IMR-90 (cell line): ENCODE data around the gene ALLC. TPM values are rescaled to one million over a fixed set of nuclear protein-coding genes. Genes with fewer than 3 reads are reported as not detected.

ENCODE experiments used
- ATAC-seq: fragments of 200-7000 bp; cut with Tn5 transposase; 2 replicates; pipeline ENCODE4 v1.9.1; 2020; ENCODE audit warnings: low read depth, mild to moderate bottlenecking, moderate library complexity
- BruUV-seq: library from RNA; stranded (reverse); fragments of 400-500 nt; replicated peaks from 2 replicates; lab custom pipeline; 2021; lab: Mats Ljungman, UMichigan
- CTCF ChIA-PET: fragments of 300-600 bp; formaldehyde crosslinking; extraction: SDS; loops from one replicate; lab custom pipeline; 2021; ENCODE audit warnings: antibody characterized with exemption; lab: Yijun Ruan, JAX
- POLR2A ChIA-PET: fragments of 300-600 bp; sonication (Branson Sonifier 250); formaldehyde crosslinking; loops from one replicate; lab custom pipeline; 2022; ENCODE audit warnings: antibody characterized with exemption; ENCODE audit not compliant: unreplicated experiment; lab: Charles Lee
- DNase-seq: peaks from one replicate; pipeline ENCODE4 v3.0.0; 2013
- H2AFZ ChIP-seq: replicated peaks from 2 replicates; pipeline ENCODE3; 2013; ENCODE audit warnings: low read length, mild to moderate bottlenecking; ENCODE audit not compliant: poor library complexity
- H2AK5ac ChIP-seq: 2 replicates; pipeline ENCODE4 v1.6.1; 2013; ENCODE audit warnings: low read depth, low read length, inconsistent platforms
- H2AK9ac ChIP-seq: replicated peaks from 2 replicates; pipeline ENCODE3; 2013; ENCODE audit warnings: mild to moderate bottlenecking, low read depth, low read length, moderate library complexity; ENCODE audit not compliant: poor library complexity
- H2BK120ac ChIP-seq: 2 replicates; pipeline ENCODE4 v1.6.1; 2013; ENCODE audit warnings: low read depth, low read length, inconsistent platforms
- H2BK15ac ChIP-seq: 3 replicates; pipeline ENCODE4 v1.6.1; 2013; ENCODE audit warnings: low read depth, low read length, inconsistent platforms
- H2BK20ac ChIP-seq: 2 replicates; pipeline ENCODE4 v1.6.1; 2013; ENCODE audit warnings: low read depth, mild to moderate bottlenecking, inconsistent platforms, low read length, moderate library complexity
- H2BK5ac ChIP-seq: 2 replicates; pipeline ENCODE4 v1.6.1; 2013; ENCODE audit warnings: mild to moderate bottlenecking, low read depth, low read length, inconsistent platforms; ENCODE audit not compliant: poor library complexity, severe bottlenecking
- H3K14ac ChIP-seq: replicated peaks from 2 replicates; pipeline ENCODE4 v1.6.1; 2013; ENCODE audit warnings: low read depth, low read length, inconsistent platforms
- H3K18ac ChIP-seq: 2 replicates; pipeline ENCODE4 v1.6.1; 2013; ENCODE audit warnings: low read depth, low read length, control low read depth
- H3K23ac ChIP-seq: 2 replicates; pipeline ENCODE4 v1.6.1; 2013; ENCODE audit warnings: low read depth, low read length, inconsistent platforms
- H3K27ac ChIP-seq: 2 replicates; pipeline ENCODE4 v1.5.1; 2013; ENCODE audit warnings: mild to moderate bottlenecking, control low read depth, low read length; ENCODE audit not compliant: insufficient read depth
- H3K27me3 ChIP-seq: 2 replicates; pipeline ENCODE4 v1.6.1; 2013; ENCODE audit warnings: low read length; ENCODE audit not compliant: control insufficient read depth, insufficient read depth
- H3K36me3 ChIP-seq: 2 replicates; pipeline ENCODE4 v1.6.1; 2013; ENCODE audit warnings: low read length, mixed read lengths; ENCODE audit not compliant: control insufficient read depth, insufficient read depth
- H3K4ac ChIP-seq: 2 replicates; pipeline ENCODE4 v1.6.1; 2013; ENCODE audit warnings: low read depth, low read length, inconsistent platforms
- H3K4me1 ChIP-seq: 2 replicates; pipeline ENCODE4 v1.6.1; 2013; ENCODE audit warnings: low read length, mixed read lengths; ENCODE audit not compliant: control insufficient read depth, insufficient read depth
- H3K4me2 ChIP-seq: 2 replicates; pipeline ENCODE4 v1.6.1; 2013; ENCODE audit warnings: low read depth, mild to moderate bottlenecking, control low read depth, low read length, moderate library complexity
- H3K4me3 ChIP-seq: 2 replicates; pipeline ENCODE4 v1.5.1; 2013; ENCODE audit warnings: low read depth, mild to moderate bottlenecking, control low read depth, low read length, moderate library complexity; ENCODE audit not compliant: insufficient read depth
- H3K56ac ChIP-seq: 2 replicates; pipeline ENCODE4 v1.6.1; 2013; ENCODE audit warnings: low read length, inconsistent platforms; ENCODE audit not compliant: insufficient read depth; ENCODE audit errors: extremely low read depth
- H3K79me1 ChIP-seq, 2 experiments: 2 replicates each; pipeline ENCODE4 v1.6.1; 2013; ENCODE audit warnings: low read length in 2 of 2, inconsistent platforms in 1 of 2, low read depth in 1 of 2
- H3K9ac ChIP-seq: 2 replicates; pipeline ENCODE4 v1.6.1; 2013; ENCODE audit warnings: low read depth, low read length, control low read depth
- H3K9me1 ChIP-seq: 2 replicates; pipeline ENCODE4 v1.6.1; 2013; ENCODE audit warnings: low read length, inconsistent platforms; ENCODE audit not compliant: insufficient read depth
- H3K9me3 ChIP-seq: 2 replicates; pipeline ENCODE4 v1.6.1; 2013; ENCODE audit warnings: low read length; ENCODE audit not compliant: control insufficient read depth, insufficient read depth
- H4K20me1 ChIP-seq: 2 replicates; pipeline ENCODE4 v1.6.1; 2013; ENCODE audit warnings: low read length, inconsistent platforms; ENCODE audit not compliant: insufficient read depth
- H4K5ac ChIP-seq: 2 replicates; pipeline ENCODE4 v1.6.1; 2013; ENCODE audit warnings: mild to moderate bottlenecking, low read depth, low read length, control low read depth
- H4K8ac ChIP-seq, 2 experiments: 2 replicates each; pipeline ENCODE4 v1.6.1; 2013; ENCODE audit warnings: low read depth in 2 of 2, low read length in 2 of 2, control low read depth in 1 of 2, inconsistent platforms in 1 of 2
- H4K91ac ChIP-seq: 2 replicates; pipeline ENCODE4 v1.6.1; 2013; ENCODE audit warnings: low read depth, low read length, inconsistent platforms; ENCODE audit not compliant: insufficient read depth
- BHLHE40 ChIP-seq: fragments of 150-350 bp; IDR thresholded peaks from 2 replicates; pipeline ENCODE4 v1.6.1; 2016; ENCODE audit warnings: mild to moderate bottlenecking, low read depth, low read length
- CEBPB ChIP-seq: IDR thresholded peaks from 2 replicates; pipeline ENCODE4 v1.6.1; 2012; ENCODE audit warnings: low read depth, low read length, improper control_type of control experiment
- CHD1 ChIP-seq: IDR thresholded peaks from 2 replicates; pipeline ENCODE4 v1.6.1; 2012; ENCODE audit warnings: low read depth, low read length, improper control_type of control experiment
- CTCF ChIP-seq: conservative IDR thresholded peaks from 2 replicates; pipeline ENCODE4 v1.5.1; 2012; ENCODE audit warnings: mild to moderate bottlenecking, low read depth, low read length, improper control_type of control experiment
- FOS ChIP-seq: fragments of 150-350 bp; IDR thresholded peaks from 2 replicates; pipeline ENCODE4 v1.6.1; 2016; ENCODE audit warnings: low read depth, low read length
- MAFK ChIP-seq: IDR thresholded peaks from 2 replicates; pipeline ENCODE4 v1.6.1; 2012; ENCODE audit warnings: low read depth, low read length, improper control_type of control experiment
- MAZ ChIP-seq: IDR thresholded peaks from 2 replicates; pipeline ENCODE4 v1.6.1; 2012; ENCODE audit warnings: low read depth, mild to moderate bottlenecking, low read length, improper control_type of control experiment, moderate library complexity, borderline replicate concordance
- MXI1 ChIP-seq: IDR thresholded peaks from 2 replicates; pipeline ENCODE4 v1.6.1; 2012; ENCODE audit warnings: low read depth, mild to moderate bottlenecking, low read length, moderate library complexity, borderline replicate concordance
- NFE2L2 ChIP-seq: fragments of 150-350 bp; IDR thresholded peaks from 2 replicates; pipeline ENCODE4 v1.6.1; 2016; ENCODE audit warnings: low read depth, mild to moderate bottlenecking, low read length
- POLR2A ChIP-seq: IDR thresholded peaks from 2 replicates; pipeline ENCODE4 v1.6.1; 2012; ENCODE audit warnings: mild to moderate bottlenecking, low read depth, low read length
- RAD21 ChIP-seq: IDR thresholded peaks from 2 replicates; pipeline ENCODE4 v1.6.1; 2012; ENCODE audit warnings: low read length, improper control_type of control experiment
- RCOR1 ChIP-seq: IDR thresholded peaks from 2 replicates; pipeline ENCODE4 v1.6.1; 2012; ENCODE audit warnings: mild to moderate bottlenecking, low read length, improper control_type of control experiment; ENCODE audit not compliant: insufficient replicate concordance
- RFX5 ChIP-seq: IDR thresholded peaks from 2 replicates; pipeline ENCODE4 v1.8.0; 2012; ENCODE audit warnings: low read depth, mild to moderate bottlenecking, low read length, moderate library complexity
- SMC3 ChIP-seq: fragments of 150-350 bp; IDR thresholded peaks from 2 replicates; pipeline ENCODE4 v1.6.1; 2016; ENCODE audit warnings: low read depth, mild to moderate bottlenecking, antibody characterized with exemption, low read length, moderate library complexity
- WGBS, 2 experiments: methylation state at CpG; one replicate each; pipeline versions ENCODE4 v1.1.5 to v1.1.7; 2013; ENCODE audit warnings: missing lambda C conversion rate in 2 of 2; ENCODE audit not compliant: insufficient read length in 1 of 2; ENCODE audit errors: extremely low coverage in 2 of 2; 5-methylcytosine and 5-hydroxymethylcytosine counted together
- dilution Hi-C: fragments of 300-500 bp; cut with HindIII; formaldehyde crosslinking; loops from one replicate; pipeline ENCODE4 v1.14.3; 2018; ENCODE audit warnings: low sequenced_read_pairs; ENCODE audit not compliant: unreplicated experiment
- in situ Hi-C: fragments of 300-500 bp; cut with MboI; formaldehyde crosslinking; loops from 3 replicates; pipeline ENCODE4 v1.14.3; 2019; ENCODE audit warnings: low sequenced_read_pairs, inconsistent platforms, mixed read lengths
- intact Hi-C: fragments of 100-400 bp; cut with micrococcal nuclease; formaldehyde crosslinking; loops from 2 replicates; pipeline ENCODE4 v1.10.0; 2022
- polyA plus RNA-seq, 3 experiments: library from polyadenylated mRNA; depleted of rRNA; stranded (reverse); fragments of >200 nt; gene quantifications; 2 replicates each; pipeline ENCODE4 v1.2.3, GENCODE V29; 2012; ENCODE audit warnings: low replicate concordance in 1 of 3
- total RNA-seq: library from RNA; depleted of rRNA; stranded (reverse); fragments of >200 nt; gene quantifications from 2 replicates; pipeline ENCODE4 v1.2.3, GENCODE V29; 2012
- TF ChIP-seq, protein P1 (sequence below): fragments of 150-350 bp; IDR thresholded peaks from 2 replicates; pipeline ENCODE4 v1.6.1; 2016; ENCODE audit warnings: low read depth, mild to moderate bottlenecking, low read length, moderate library complexity, borderline replicate concordance
- TF ChIP-seq, protein P2 (sequence below): fragments of 150-350 bp; IDR thresholded peaks from 2 replicates; pipeline ENCODE4 v1.6.1; 2017; ENCODE audit warnings: mild to moderate bottlenecking, antibody characterized with exemption, low read length, low read depth

ALLC gene
- total and polyA plus RNA-seq, 2 of the 4 experiments (the other 2 are of a cell fraction), result not detected

GRCh38 chr2:3696545-3696944 lies 38.5 kb downstream of the ALLC start:
- no peak overlapping the region for H2AK9ac ChIP-seq
- no peak overlapping the region for H2AK5ac ChIP-seq
- peaks cover 11% of the 10 kb centered on the region for H3K27me3 ChIP-seq
- CTCF ChIA-PET, result no interaction called here
- no peak overlapping the region for H2BK5ac ChIP-seq
- no peak overlapping the region for H2BK120ac ChIP-seq
- no TSS peak for BruUV-seq
- no peak overlapping the region for H3K9ac ChIP-seq
- H3K4me1 ChIP-seq, result no peaks in the 10 kb centered on the region
- DNase-seq (no peak), ATAC-seq (no peak)
- H4K5ac ChIP-seq, result no peak overlapping the region
- no peak overlapping the region for H3K4me3 ChIP-seq
- H2BK20ac ChIP-seq, result no peak overlapping the region
- POLR2A ChIA-PET, result no interaction called here
- H2AFZ ChIP-seq, result no peak overlapping the region
- H4K8ac ChIP-seq, result no peak overlapping the region
- H3K14ac ChIP-seq, result no peak overlapping the region
- no CpG with 5 or more reads among the region's 3 CpGs for WGBS, 2 experiments
- H3K18ac ChIP-seq, result no peak overlapping the region
- H2BK15ac ChIP-seq, result no peak overlapping the region
- TF ChIP-seq, protein P1, sequence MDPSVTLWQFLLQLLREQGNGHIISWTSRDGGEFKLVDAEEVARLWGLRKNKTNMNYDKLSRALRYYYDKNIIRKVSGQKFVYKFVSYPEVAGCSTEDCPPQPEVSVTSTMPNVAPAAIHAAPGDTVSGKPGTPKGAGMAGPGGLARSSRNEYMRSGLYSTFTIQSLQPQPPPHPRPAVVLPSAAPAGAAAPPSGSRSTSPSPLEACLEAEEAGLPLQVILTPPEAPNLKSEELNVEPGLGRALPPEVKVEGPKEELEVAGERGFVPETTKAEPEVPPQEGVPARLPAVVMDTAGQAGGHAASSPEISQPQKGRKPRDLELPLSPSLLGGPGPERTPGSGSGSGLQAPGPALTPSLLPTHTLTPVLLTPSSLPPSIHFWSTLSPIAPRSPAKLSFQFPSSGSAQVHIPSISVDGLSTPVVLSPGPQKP, result no peak
- no peak for TF ChIP-seq MXI1
- TF ChIP-seq BHLHE40, result no peak
- no peak for TF ChIP-seq RFX5
- TF ChIP-seq CTCF, result no peak
- TF ChIP-seq NFE2L2, result no peak
- no peak for TF ChIP-seq MAFK
- TF ChIP-seq RAD21, result no peak
- TF ChIP-seq, protein P2, sequence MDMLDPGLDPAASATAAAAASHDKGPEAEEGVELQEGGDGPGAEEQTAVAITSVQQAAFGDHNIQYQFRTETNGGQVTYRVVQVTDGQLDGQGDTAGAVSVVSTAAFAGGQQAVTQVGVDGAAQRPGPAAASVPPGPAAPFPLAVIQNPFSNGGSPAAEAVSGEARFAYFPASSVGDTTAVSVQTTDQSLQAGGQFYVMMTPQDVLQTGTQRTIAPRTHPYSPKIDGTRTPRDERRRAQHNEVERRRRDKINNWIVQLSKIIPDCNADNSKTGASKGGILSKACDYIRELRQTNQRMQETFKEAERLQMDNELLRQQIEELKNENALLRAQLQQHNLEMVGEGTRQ, result no peak
- no peak for TF ChIP-seq POLR2A
- TF ChIP-seq FOS, result no peak
- TF ChIP-seq CEBPB, result no peak
- TF ChIP-seq SMC3, result no peak
- TF ChIP-seq MAZ, result no peak
- no peak for TF ChIP-seq RCOR1
- no peak for TF ChIP-seq CHD1
- dilution Hi-C loops (no loop called here), in situ Hi-C loops (no loop called here), intact Hi-C loops (no loop called here)
- H3K36me3 ChIP-seq, result no peaks in the 10 kb centered on the region
- no peaks in the 10 kb centered on the region for H4K20me1 ChIP-seq
- H3K9me1 ChIP-seq, result no peaks in the 10 kb centered on the region
- H3K4ac ChIP-seq, result no peak overlapping the region
- no peak overlapping the region for H3K56ac ChIP-seq
- H3K79me1 ChIP-seq, result no peaks in the 10 kb centered on the region
- no peak overlapping the region for H3K27ac ChIP-seq
- H3K4me2 ChIP-seq, result no peak overlapping the region
- H4K91ac ChIP-seq, result no peak overlapping the region
- H3K23ac ChIP-seq, result no peak overlapping the region
- no peaks in the 10 kb centered on the region for H3K9me3 ChIP-seq
